Activated CD8-positive, alpha-beta T cell treated with anti-CD3 and anti-CD28 coated beads, Interleukin-2, amount 10 ng/mL, durations not matched to agents 7 days and 5 days (primary cell): ENCODE measurements around the gene USP17L30. TPM values are rescaled to one million over a fixed set of nuclear protein-coding genes. Genes with fewer than 3 reads are reported as not detected.
"Not testable (repeated sequence)": the region's sequence is repeated elsewhere in the genome, so short reads cannot be mapped to it uniquely, and the experiment has no call there.

ENCODE experiments used
- ATAC-seq: fragments of 150-1000 bp; cut with Tn5 transposase; one replicate; pipeline ENCODE4 v1.10.0; 2021; ENCODE audit warnings: moderate library complexity
- CTCF ChIA-PET: fragments of 350-600 bp; sonication (Branson Sonifier 250); formaldehyde crosslinking; loops from one replicate; lab custom pipeline; 2021; ENCODE audit warnings: antibody characterized with exemption; lab: Charles Lee
- POLR2A ChIA-PET: fragments of 350-600 bp; sonication (Branson Sonifier 250); formaldehyde crosslinking; loops from one replicate; lab custom pipeline; 2021; ENCODE audit warnings: antibody characterized with exemption; lab: Charles Lee
- DNase-seq: peaks from one replicate; pipeline ENCODE4 v3.0.0-alpha.2; 2020
- H3K27ac Mint-ChIP-seq: one replicate; pipeline ENCODE4 v1.8.0; 2021; ENCODE audit warnings: mild to moderate bottlenecking, mixed read lengths
- H3K27me3 Mint-ChIP-seq: one replicate; pipeline ENCODE4 v1.8.0; 2021; ENCODE audit warnings: low read depth, mixed read lengths
- H3K36me3 Mint-ChIP-seq: one replicate; pipeline ENCODE4 v1.8.0; 2021; ENCODE audit warnings: low read depth, mixed read lengths
- H3K4me1 Mint-ChIP-seq: one replicate; pipeline ENCODE4 v1.8.0; 2021; ENCODE audit warnings: low read depth, mixed read lengths
- H3K4me3 Mint-ChIP-seq: one replicate; pipeline ENCODE4 v1.8.0; 2021; ENCODE audit warnings: mild to moderate bottlenecking, mixed read lengths
- H3K9me3 Mint-ChIP-seq: one replicate; pipeline ENCODE4 v1.8.0; 2022; ENCODE audit warnings: mixed read lengths; ENCODE audit not compliant: insufficient read depth
- total RNA-seq, 2 experiments: library from RNA; stranded (reverse); gene quantifications; one replicate each; pipeline ENCODE4 v1.2.3, GENCODE V29; 2021

USP17L30 gene
- total RNA-seq, 2 experiments from 2014 or later = not detected

- H3K36me3 Mint-ChIP-seq, H3K27me3 Mint-ChIP-seq, POLR2A ChIA-PET, H3K27ac Mint-ChIP-seq, CTCF ChIA-PET, H3K9me3 Mint-ChIP-seq, H3K4me1 Mint-ChIP-seq: not testable (repeated sequence)
- ATAC-seq (peak; percentile 70), DNase-seq (peak; percentile 73)
- H3K4me3 Mint-ChIP-seq = peak overlapping the region; percentile 67
Measured at GRCh38 chr4:9381012-9381534, 18.1 kb downstream of the USP17L30 start.

GRCh38 chr4:9384126-9384525, 21.2 kb downstream of the USP17L30 start:
- H3K27me3 Mint-ChIP-seq = peaks cover 4% of the 10 kb centered on the region

GRCh38 chr4:9389001-9389400, 26.1 kb downstream of the USP17L30 start:
- POLR2A ChIA-PET, H3K36me3 Mint-ChIP-seq, CTCF ChIA-PET, H3K4me1 Mint-ChIP-seq, H3K9me3 Mint-ChIP-seq, DNase-seq, H3K27me3 Mint-ChIP-seq, H3K27ac Mint-ChIP-seq, H3K4me3 Mint-ChIP-seq, ATAC-seq: not testable (repeated sequence)

More at GRCh38 chr4:9384126-9384525, 21.2 kb downstream of the USP17L30 start:
- DNase-seq = no peak
- no peak overlapping the region for H3K27ac Mint-ChIP-seq
- no peaks in the 10 kb centered on the region for H3K9me3 Mint-ChIP-seq
- no peak overlapping the region for H3K4me3 Mint-ChIP-seq
- ATAC-seq = no peak
- H3K4me1 Mint-ChIP-seq = peaks cover 2% of the 10 kb centered on the region
- no peaks in the 10 kb centered on the region for H3K36me3 Mint-ChIP-seq
- CTCF ChIA-PET = no interaction called here
- POLR2A ChIA-PET = no interaction called here

GRCh38 chr4:9405774-9406173, 42.8 kb downstream of the USP17L30 start:
- H3K27ac Mint-ChIP-seq, ATAC-seq, H3K9me3 Mint-ChIP-seq, DNase-seq, H3K4me1 Mint-ChIP-seq, POLR2A ChIA-PET, H3K4me3 Mint-ChIP-seq, CTCF ChIA-PET, H3K27me3 Mint-ChIP-seq, H3K36me3 Mint-ChIP-seq: not testable (repeated sequence)

- H3K27ac Mint-ChIP-seq, DNase-seq, H3K4me1 Mint-ChIP-seq, ATAC-seq, H3K9me3 Mint-ChIP-seq, H3K36me3 Mint-ChIP-seq, CTCF ChIA-PET, POLR2A ChIA-PET, H3K27me3 Mint-ChIP-seq, H3K4me3 Mint-ChIP-seq: not testable (repeated sequence)
Measured at GRCh38 chr4:9406491-9406890, 43.6 kb downstream of the USP17L30 start.

- no peaks in the 10 kb centered on the region for H3K4me1 Mint-ChIP-seq
- no peaks in the 10 kb centered on the region for H3K9me3 Mint-ChIP-seq
- H3K36me3 Mint-ChIP-seq = no peaks in the 10 kb centered on the region
- no peaks in the 10 kb centered on the region for H3K27me3 Mint-ChIP-seq
- no peak overlapping the region for H3K27ac Mint-ChIP-seq
- no peak overlapping the region for H3K4me3 Mint-ChIP-seq
- ATAC-seq = no peak
- ChIA-PET POLR2A (no interaction called here), CTCF (no interaction called here)
- no peak for DNase-seq
Measured at GRCh38 chr4:9409793-9410192, 46.9 kb downstream of the USP17L30 start.

Other genes starting within 250 kb of the USP17L30 start
- not detected for gene FAM90A26, start 192.7 kb upstream of the USP17L30 start, total RNA-seq
- gene USP17L10, start 152.5 kb upstream of the USP17L30 start, total RNA-seq = not detected
- not detected for gene USP17L11, start 147.7 kb upstream of the USP17L30 start, total RNA-seq
- gene USP17L12, start 143.0 kb upstream of the USP17L30 start, total RNA-seq = not detected
- gene USP17L13, start 138.2 kb upstream of the USP17L30 start, total RNA-seq = not detected
- not detected for gene USP17L15, start 128.7 kb upstream of the USP17L30 start, total RNA-seq
- gene USP17L17, start 119.2 kb upstream of the USP17L30 start, total RNA-seq = not detected
- gene USP17L18, start 114.5 kb upstream of the USP17L30 start, total RNA-seq = not detected
- not detected for gene USP17L19, start 109.8 kb upstream of the USP17L30 start, total RNA-seq
- not detected for gene USP17L20, start 105.0 kb upstream of the USP17L30 start, total RNA-seq
- gene USP17L21, start 100.3 kb upstream of the USP17L30 start, total RNA-seq = not detected
- not detected for gene USP17L22, start 95.5 kb upstream of the USP17L30 start, total RNA-seq
- gene USP17L24, start 38.0 kb upstream of the USP17L30 start, total RNA-seq = not detected
- gene USP17L25, start 33.2 kb upstream of the USP17L30 start, total RNA-seq = not detected
- gene USP17L26, start 28.5 kb upstream of the USP17L30 start, total RNA-seq = not detected
- not detected for gene USP17L5, start 23.7 kb upstream of the USP17L30 start, total RNA-seq
- gene USP17L27, start 19.0 kb upstream of the USP17L30 start, total RNA-seq = not detected
- not detected for gene USP17L28, start 14.2 kb upstream of the USP17L30 start, total RNA-seq
- gene USP17L29, start 9.5 kb upstream of the USP17L30 start, total RNA-seq = not detected
- gene DEFB131A, start 81.3 kb downstream of the USP17L30 start, total RNA-seq = not detected